CD14-positive monocyte (primary cell): Measurements from ENCODE around the gene ACTBL2. TPM values are rescaled to one million over a fixed set of nuclear protein-coding genes. Genes with fewer than 3 reads are reported as not detected.

ENCODE experiments used
- DNase-seq, 3 donors: peaks; one replicate each; pipeline ENCODE4 v3.0.0-alpha.2; 2011 to 2022
- H2AFZ ChIP-seq: 2 replicates; pipeline ENCODE4 v1.6.0; 2012; ENCODE audit warnings: mild to moderate bottlenecking, low read depth, low read length, inconsistent platforms; ENCODE audit not compliant: insufficient read depth, poor library complexity, severe bottlenecking
- H3K27ac ChIP-seq, 2 donors: 1 replicate in 1 of 2; 2 replicates in 1 of 2; pipeline ENCODE4 v1.5.1; 2012 to 2013; ENCODE audit warnings: low read length in 2 of 2, control low read depth in 1 of 2, inconsistent platforms in 1 of 2, low read depth in 1 of 2, mild to moderate bottlenecking in 1 of 2
- H3K27me3 ChIP-seq, 2 donors: one replicate each; pipeline versions ENCODE4 v1.6.0 to v1.6.1; 2011 to 2013; ENCODE audit warnings: low read length in 2 of 2; ENCODE audit not compliant: control insufficient read depth in 2 of 2, insufficient read depth in 2 of 2
- H3K36me3 ChIP-seq, 2 donors: replicated peaks in 1 of 2; 1 replicate in 1 of 2; 2 replicates in 1 of 2; pipeline versions ENCODE4 v1.5.1 to v1.6.1; 2012 to 2013; ENCODE audit warnings: low read length in 2 of 2, control low read depth in 1 of 2, inconsistent platforms in 1 of 2, mild to moderate bottlenecking in 1 of 2; ENCODE audit not compliant: insufficient read depth in 2 of 2, control insufficient read depth in 1 of 2
- H3K4me1 ChIP-seq, 2 donors: 1 replicate in 1 of 2; 2 replicates in 1 of 2; pipeline versions ENCODE4 v1.5.1 to v1.6.1; 2012 to 2013; ENCODE audit warnings: low read length in 2 of 2, control low read depth in 1 of 2, inconsistent platforms in 1 of 2, mild to moderate bottlenecking in 1 of 2, moderate library complexity in 1 of 2; ENCODE audit not compliant: insufficient read depth in 2 of 2, control insufficient read depth in 1 of 2
- H3K4me2 ChIP-seq: replicated peaks from 2 replicates; pipeline ENCODE3; 2012; ENCODE audit warnings: low read length, moderate library complexity, mild to moderate bottlenecking; ENCODE audit not compliant: poor library complexity, severe bottlenecking; ENCODE audit errors: extremely low read depth
- H3K4me3 ChIP-seq, 3 experiments: fragments of 200-600 bp in 1 of 3; sonication (generic) in 1 of 3; replicated peaks in 1 of 3; 1 replicate in 2 of 3; 2 replicates in 1 of 3; pipeline ENCODE4 v1.5.1; 2011 to 2013; ENCODE audit warnings: low read length in 3 of 3, mild to moderate bottlenecking in 3 of 3, control low read depth in 2 of 3, low read depth in 2 of 3, inconsistent platforms in 1 of 3, moderate library complexity in 1 of 3
- H3K79me2 ChIP-seq: 2 replicates; pipeline ENCODE4 v1.6.0; 2012; ENCODE audit warnings: mild to moderate bottlenecking, control low read depth, inconsistent platforms, low read length, moderate library complexity; ENCODE audit not compliant: insufficient read depth
- H3K9ac ChIP-seq: 2 replicates; pipeline ENCODE4 v1.6.0; 2017; ENCODE audit warnings: low read length, mild to moderate bottlenecking; ENCODE audit not compliant: insufficient read depth, poor library complexity, severe bottlenecking
- H3K9me3 ChIP-seq, 2 donors: replicated peaks in 1 of 2; 1 replicate in 1 of 2; 2 replicates in 1 of 2; pipeline versions ENCODE4 v1.5.1 to v1.6.1; 2012 to 2013; ENCODE audit warnings: low read length in 2 of 2, control low read depth in 1 of 2; ENCODE audit not compliant: control insufficient read depth in 1 of 2, insufficient read depth in 1 of 2
- H4K20me1 ChIP-seq: 2 replicates; pipeline ENCODE4 v1.6.0; 2012; ENCODE audit warnings: mild to moderate bottlenecking, low read length, control low read depth, moderate library complexity; ENCODE audit not compliant: insufficient read depth
- H3K27ac Mint-ChIP-seq, 7 donors: one replicate each; pipeline ENCODE4 v1.8.0; 2020; ENCODE audit warnings: mild to moderate bottlenecking in 7 of 7, mixed read lengths in 7 of 7, moderate library complexity in 6 of 7, inconsistent platforms in 2 of 7
- H3K27me3 Mint-ChIP-seq, 3 donors: one replicate each; pipeline ENCODE4 v1.8.0; 2021 to 2022; ENCODE audit warnings: low read depth in 3 of 3, mild to moderate bottlenecking in 3 of 3, mixed read lengths in 3 of 3, moderate library complexity in 3 of 3, inconsistent platforms in 1 of 3
- H3K36me3 Mint-ChIP-seq, 2 donors: one replicate each; pipeline ENCODE4 v1.8.0; 2020; ENCODE audit warnings: mixed read lengths in 2 of 2, inconsistent platforms in 1 of 2, mild to moderate bottlenecking in 1 of 2
- H3K4me1 Mint-ChIP-seq: one replicate; pipeline ENCODE4 v1.8.0; 2020; ENCODE audit warnings: mild to moderate bottlenecking, mixed read lengths
- H3K4me3 Mint-ChIP-seq, 2 donors: one replicate each; pipeline ENCODE4 v1.8.0; 2020; ENCODE audit warnings: mild to moderate bottlenecking in 2 of 2, mixed read lengths in 2 of 2, moderate library complexity in 1 of 2
- H3K9me3 Mint-ChIP-seq, 7 donors: one replicate each; pipeline ENCODE4 v1.8.0; 2020 to 2022; ENCODE audit warnings: mixed read lengths in 7 of 7, mild to moderate bottlenecking in 6 of 7, moderate library complexity in 6 of 7, inconsistent platforms in 2 of 7
- WGBS: methylation state at CpG from one replicate; pipeline ENCODE4 v1.1.5; 2013; ENCODE audit warnings: missing lambda C conversion rate; ENCODE audit not compliant: insufficient coverage; 5-methylcytosine and 5-hydroxymethylcytosine counted together
- intact Hi-C, 2 donors: fragments of 100-400 bp; cut with micrococcal nuclease; formaldehyde crosslinking; loops; one replicate each; pipeline versions ENCODE4 v1.15.0 to v1.15.1; 2023
- polyA plus RNA-seq, 3 donors: library from polyadenylated mRNA; depleted of rRNA in 1 of 3; unstranded in 2 of 3; stranded (reverse) in 1 of 3; fragments of 300-500 nt in 2 of 3; fragments of >200 nt in 1 of 3; fragmentation: Illumina TruSeq in 2 of 3; gene quantifications; 1 replicate in 2 of 3; 2 replicates in 1 of 3; pipeline ENCODE4 v1.2.3, GENCODE V29; 2012 to 2021
- TF ChIP-seq, protein P1 (sequence below): fragments of 200-600 bp; IDR thresholded peaks from one replicate; pipeline ENCODE4 v1.8.0; 2022; ENCODE audit warnings: antibody characterized with exemption, mild to moderate bottlenecking

Gene ACTBL2
- polyA plus RNA-seq, 3 donors, result not detected

DNA sequence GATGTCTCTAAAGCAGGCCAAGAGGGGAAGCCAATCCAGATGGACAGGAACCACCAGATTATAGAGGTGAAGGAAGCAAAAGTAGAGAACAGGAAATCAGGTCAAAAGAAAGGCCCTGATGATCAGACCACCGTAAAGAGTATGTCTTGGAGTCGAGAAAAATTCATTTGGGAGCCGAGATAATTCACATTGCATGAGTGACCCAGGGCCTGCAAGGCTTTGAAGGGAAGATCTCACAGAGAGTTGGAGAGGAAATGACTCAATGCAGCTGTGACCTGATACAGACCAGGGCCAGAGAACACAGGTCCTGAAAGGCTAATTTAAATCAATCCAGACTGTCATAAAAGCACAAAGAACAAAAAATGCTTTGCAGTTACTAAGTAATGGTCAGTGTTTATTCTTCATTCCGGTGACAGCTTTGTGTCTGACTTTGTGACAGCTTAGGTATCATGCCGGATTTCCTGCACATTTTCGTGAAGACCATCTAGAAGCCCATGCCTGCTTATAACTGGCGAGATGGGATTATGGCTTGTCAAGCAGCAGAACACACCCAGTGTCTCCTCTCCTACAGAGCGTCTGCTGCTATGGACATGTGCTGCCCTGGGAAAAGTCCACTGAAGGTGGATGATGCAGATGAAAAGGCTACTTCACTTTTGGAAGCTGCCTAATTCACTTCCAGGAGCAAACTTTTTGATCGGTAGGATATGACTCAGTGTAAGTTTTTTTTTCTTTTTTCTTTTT lies 5.8 kb upstream of the ACTBL2 start:
- H3K4me3 ChIP-seq, result no peak overlapping the region
- H3K79me2 ChIP-seq, result no peaks in the 10 kb centered on the region
- no peaks in the 10 kb centered on the region for H3K4me1 ChIP-seq
- no peak overlapping the region for H3K4me3 Mint-ChIP-seq
- TF ChIP-seq, protein P1, sequence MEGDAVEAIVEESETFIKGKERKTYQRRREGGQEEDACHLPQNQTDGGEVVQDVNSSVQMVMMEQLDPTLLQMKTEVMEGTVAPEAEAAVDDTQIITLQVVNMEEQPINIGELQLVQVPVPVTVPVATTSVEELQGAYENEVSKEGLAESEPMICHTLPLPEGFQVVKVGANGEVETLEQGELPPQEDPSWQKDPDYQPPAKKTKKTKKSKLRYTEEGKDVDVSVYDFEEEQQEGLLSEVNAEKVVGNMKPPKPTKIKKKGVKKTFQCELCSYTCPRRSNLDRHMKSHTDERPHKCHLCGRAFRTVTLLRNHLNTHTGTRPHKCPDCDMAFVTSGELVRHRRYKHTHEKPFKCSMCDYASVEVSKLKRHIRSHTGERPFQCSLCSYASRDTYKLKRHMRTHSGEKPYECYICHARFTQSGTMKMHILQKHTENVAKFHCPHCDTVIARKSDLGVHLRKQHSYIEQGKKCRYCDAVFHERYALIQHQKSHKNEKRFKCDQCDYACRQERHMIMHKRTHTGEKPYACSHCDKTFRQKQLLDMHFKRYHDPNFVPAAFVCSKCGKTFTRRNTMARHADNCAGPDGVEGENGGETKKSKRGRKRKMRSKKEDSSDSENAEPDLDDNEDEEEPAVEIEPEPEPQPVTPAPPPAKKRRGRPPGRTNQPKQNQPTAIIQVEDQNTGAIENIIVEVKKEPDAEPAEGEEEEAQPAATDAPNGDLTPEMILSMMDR, result no peak
- intact Hi-C loops, result no loop called here
- no peak overlapping the region for H3K4me2 ChIP-seq
- H3K9ac ChIP-seq, result no peak overlapping the region
- H4K20me1 ChIP-seq, result no peaks in the 10 kb centered on the region
- H3K36me3 ChIP-seq, result no peaks in the 10 kb centered on the region
- no peaks in the 10 kb centered on the region for H3K36me3 Mint-ChIP-seq
- no peak for DNase-seq
- no peak overlapping the region for H3K27ac ChIP-seq
- 43% methylated on average over 6 of the region's 9 CpGs for WGBS
- no peaks in the 10 kb centered on the region for H3K27me3 Mint-ChIP-seq
- H3K27me3 ChIP-seq, result no peaks in the 10 kb centered on the region
- no peaks in the 10 kb centered on the region for H3K9me3 ChIP-seq
- H2AFZ ChIP-seq, result no peak overlapping the region
- no peak overlapping the region for H3K27ac Mint-ChIP-seq
- no peaks in the 10 kb centered on the region for H3K4me1 Mint-ChIP-seq
- no peaks in the 10 kb centered on the region for H3K9me3 Mint-ChIP-seq

DNA sequence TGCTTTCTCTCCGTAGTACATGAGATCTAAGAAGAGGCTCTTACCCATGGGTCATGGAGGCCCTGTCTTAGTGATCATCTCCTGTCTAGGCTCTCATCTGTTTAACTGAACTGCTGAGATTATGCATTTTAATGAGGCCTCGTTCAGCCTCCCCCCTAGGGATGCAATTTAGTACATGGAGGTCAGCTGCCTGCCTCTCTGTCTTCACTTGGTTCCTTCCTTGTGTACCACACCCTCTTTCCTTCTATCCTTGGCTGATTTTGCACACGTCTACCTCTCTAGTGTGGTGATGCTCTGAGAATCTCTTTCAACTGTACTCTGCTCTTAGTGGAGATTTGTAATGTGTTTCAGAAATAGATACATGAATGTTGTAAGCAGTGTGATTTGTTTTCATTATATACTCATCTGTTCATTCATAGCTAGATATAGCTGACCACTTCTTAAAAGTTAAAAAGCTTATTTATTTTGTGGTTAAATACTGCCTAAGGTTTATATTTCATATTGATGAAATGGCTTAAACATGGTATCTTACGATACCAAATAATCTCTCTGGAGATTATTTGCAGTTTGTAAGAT lies 3.5 kb upstream of the ACTBL2 start:
- no peak overlapping the region for H3K27ac Mint-ChIP-seq
- TF ChIP-seq, protein P1, result no peak

More for the DNA sequence above, 3.5 kb upstream of the ACTBL2 start:
- Mint-ChIP-seq H3K9me3 (no peaks in the 10 kb centered on the region), H3K4me1 (no peaks in the 10 kb centered on the region), H3K36me3 (no peaks in the 10 kb centered on the region), H3K4me3 (no peak overlapping the region), H3K27me3 (no peaks in the 10 kb centered on the region)
- H3K27me3 ChIP-seq, result no peaks in the 10 kb centered on the region
- no peaks in the 10 kb centered on the region for H3K79me2 ChIP-seq
- no peak overlapping the region for H3K27ac ChIP-seq
- no peaks in the 10 kb centered on the region for H4K20me1 ChIP-seq
- H3K4me3 ChIP-seq, result no peak overlapping the region
- H3K36me3 ChIP-seq, result no peaks in the 10 kb centered on the region
- DNase-seq, result no peak
- intact Hi-C loops, result no loop called here
- WGBS, result no CpG with 5 or more reads among the region's 4 CpGs
- H3K4me1 ChIP-seq, result no peaks in the 10 kb centered on the region
- H2AFZ ChIP-seq, result no peak overlapping the region
- H3K9ac ChIP-seq, result no peak overlapping the region
- no peak overlapping the region for H3K4me2 ChIP-seq
- H3K9me3 ChIP-seq, result no peaks in the 10 kb centered on the region
